Upper lobe of left lung (tissue), 4 donors: ENCODE data around the gene APOA1.

Source experiments
- POLR2A ChIP-seq, 4 donors: fragments of 450-650 bp; IDR thresholded peaks; one replicate each; pipeline ENCODE4 v1.5.1; 2016 to 2017; ENCODE audit warnings: antibody characterized with exemption in 4 of 4, mild to moderate bottlenecking in 2 of 4
- POLR2AphosphoS5 ChIP-seq, 2 donors: sonication (generic); formaldehyde crosslinking; IDR thresholded peaks; one replicate each; pipeline ENCODE4 v1.5.1; 2017; ENCODE audit warnings: antibody characterized with exemption in 2 of 2

DNA sequence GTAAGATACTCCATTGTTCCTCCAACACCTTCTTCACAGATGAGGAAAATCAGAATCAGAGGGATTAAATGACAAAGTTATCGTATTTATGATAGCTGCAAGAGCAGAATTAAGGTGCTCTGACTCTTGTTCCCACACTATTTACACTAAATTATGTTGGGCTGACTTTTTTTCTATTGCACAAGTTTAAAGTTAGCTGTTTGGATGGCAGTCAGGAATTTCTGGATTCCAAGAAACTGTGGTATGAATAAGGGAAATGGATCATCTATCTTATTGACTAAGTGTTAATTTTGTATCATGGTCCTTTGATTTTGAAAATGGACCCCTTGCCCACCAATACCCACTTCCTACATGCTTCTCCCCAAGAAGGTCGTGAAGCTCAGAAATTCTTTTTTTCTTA, 19.9 kb upstream of the APOA1 start:
- TF ChIP-seq POLR2A (IDR thresholded peaks at IDR 0.05), result no peak
- no peak for TF ChIP-seq POLR2AphosphoS5 (IDR thresholded peaks at IDR 0.05)
